NCI-H2029 (cell line): ENCODE results near the gene QRICH1.

Experiments
- DNase-seq: peaks from one replicate; lab custom pipeline; 2025; lab: John Stamatoyannopoulos, UW

Gene QRICH1

DNA sequence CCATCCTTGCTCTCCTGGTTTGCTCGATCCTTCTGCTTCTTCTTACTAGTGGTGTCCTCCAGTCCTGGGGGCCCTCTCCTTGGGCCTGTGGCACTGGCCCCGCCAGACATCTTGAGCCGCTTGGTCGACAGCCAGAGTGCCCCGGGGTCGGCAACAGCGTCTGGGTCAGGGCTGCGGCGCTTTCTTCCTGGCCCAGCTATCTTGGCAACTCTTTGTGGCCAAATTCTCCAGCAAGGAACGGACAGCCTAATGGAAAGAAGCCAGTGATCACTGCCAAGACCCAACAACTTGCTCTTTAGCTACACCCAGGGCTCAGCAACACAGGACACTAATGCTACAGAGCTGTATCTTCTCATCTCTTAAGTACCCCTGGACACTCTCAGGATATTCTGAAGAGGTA, 25.2 kb upstream of the QRICH1 start:
- DNase-seq = no peak

DNA sequence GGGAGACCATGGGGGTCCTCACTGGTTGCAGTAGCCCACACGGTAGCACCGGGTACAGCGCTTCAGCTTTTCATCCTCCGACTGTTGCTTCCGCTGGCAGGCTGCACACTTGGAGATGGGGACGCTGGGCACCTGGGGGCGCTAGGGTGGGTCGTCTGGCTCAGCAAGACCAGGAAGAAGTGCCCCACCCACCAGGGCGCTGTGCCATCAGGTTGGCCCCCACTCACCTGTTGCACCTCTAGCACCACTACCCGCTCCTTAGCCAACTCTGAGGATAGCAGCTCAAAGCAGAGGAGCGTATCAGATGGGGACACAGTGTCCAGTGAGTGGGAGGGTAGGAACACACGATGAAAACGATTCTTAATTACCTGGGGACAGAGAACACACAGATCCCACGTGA, 18.4 kb upstream of the QRICH1 start:
- DNase-seq = no peak

DNA sequence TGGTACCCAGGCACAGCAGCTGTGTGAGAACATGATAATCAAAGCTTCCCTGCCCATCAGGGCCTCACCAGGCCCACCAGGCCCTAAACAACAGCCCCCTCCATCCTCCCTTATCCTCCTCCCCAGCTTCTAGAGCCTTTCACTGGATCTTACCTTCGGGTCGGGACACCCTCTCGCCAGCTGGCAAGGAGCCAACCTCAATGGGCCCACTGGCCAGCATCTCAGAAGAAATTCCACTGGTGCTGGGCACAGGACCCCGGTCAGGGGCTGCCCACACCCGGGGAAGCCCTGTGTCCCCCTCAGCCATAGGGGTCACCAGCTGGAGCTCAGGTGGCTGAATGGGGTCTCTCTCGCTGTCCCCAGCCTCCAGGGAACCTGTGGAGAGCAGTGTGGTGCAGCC, 17.5 kb upstream of the QRICH1 start:
- DNase-seq = no peak

DNA sequence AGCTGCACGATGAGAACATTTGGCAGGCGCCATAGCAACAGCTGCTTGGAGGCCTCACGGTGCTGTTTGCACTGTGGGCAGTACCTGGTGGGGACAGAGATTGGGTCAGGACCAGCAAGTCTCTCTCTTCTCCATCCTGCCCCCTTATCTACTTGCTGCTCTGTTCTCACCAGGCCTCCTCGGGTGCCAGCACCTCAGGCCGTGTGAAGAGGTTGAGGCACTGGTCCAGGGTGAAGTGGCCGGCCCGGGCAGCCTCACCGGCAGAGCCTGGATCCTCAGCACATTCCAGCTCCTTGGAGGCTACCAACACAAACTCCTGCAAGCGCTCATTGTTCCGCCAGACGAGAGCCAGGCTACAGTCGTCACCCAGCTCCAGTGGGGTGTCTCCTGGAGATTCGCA, 16.9 kb upstream of the QRICH1 start:
- DNase-seq = no peak

DNA sequence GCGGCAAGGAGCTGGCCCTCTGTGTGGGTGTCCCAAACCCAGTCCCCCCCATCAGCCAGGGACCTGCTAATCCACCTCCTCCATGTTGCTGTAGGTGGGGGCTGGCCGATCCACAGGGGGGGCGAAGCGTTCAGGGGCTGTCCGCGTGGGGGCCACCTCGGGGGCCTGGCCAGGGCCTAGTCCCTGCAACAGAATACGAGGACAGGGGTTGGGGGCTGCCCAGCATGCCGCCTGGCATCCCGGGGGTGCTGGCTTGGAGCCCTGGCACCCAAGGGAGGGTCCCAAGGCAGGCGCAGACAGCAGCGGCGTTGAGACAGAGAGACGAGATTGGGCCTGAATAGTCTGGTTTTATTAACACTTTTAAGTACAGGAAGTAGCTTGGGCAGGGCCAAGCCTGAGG, 14.5 kb upstream of the QRICH1 start:
- DNase-seq = no peak

GRCh38 chr3:49104427-49105291, 10.8 kb upstream of the QRICH1 start, which contains the start of gene QARS1:
Gene QARS1, minus strand, starts transcription at chr3:49104757. Its CDS starts 24 bp downstream, at chr3:49104733.
- DNase-seq = peak; percentile 84

DNA sequence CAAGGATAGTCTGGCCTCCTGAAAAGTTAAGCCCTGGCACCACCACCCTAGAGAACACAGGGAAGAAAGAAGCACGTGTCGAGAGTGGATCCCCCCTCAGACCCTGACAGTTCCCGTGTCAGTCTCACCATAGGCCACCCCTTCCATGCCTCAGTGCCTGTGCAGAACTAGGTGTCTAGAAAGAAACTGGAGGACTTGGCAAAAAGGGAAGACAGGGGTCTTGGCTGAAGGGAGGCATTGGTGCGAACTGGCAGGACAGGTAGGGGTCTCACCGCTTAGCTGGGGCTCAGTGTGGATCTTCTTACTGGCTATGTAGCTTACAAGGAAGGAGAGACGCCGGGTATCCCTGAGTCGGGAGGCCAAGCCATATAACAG, 10.2 kb upstream of the QRICH1 start:
- no peak for DNase-seq

- DNase-seq = no peak
Measured at GRCh38 chr3:49100046-49100615, 6.3 kb upstream of the QRICH1 start.

DNA sequence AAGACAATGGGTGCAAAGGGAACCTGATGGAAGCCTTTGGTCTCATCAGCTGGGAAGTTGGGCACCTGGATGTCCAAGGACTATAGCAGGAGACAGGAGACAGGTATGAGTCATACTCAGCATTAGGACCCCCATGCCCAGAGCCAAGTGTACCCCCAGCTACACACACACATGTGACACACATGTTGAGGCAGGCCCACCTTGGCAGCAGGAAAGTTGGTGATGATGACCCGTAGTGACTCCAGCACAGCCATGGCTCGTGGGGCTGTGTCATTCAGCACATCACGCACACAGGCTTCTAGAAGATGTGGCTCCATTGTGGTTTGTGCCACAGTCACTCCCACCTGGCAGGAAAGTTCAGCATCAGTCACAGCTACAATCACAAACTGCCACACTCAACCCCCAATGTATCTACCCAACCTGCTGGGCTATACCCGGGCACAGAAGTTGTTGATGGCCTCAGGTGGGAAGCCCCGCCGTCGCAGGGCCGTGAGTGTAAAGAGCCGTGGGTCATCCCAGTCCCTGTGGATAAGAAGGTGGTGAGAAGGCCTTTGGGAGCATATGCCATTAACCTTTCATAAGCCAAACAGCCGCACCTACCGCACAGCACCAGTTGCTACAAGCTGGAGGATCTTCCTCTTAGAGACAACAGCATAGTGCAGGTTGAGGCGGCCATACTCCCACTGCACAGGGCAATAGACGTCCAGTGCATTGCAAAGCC, 5.2 kb upstream of the QRICH1 start:
- no peak for DNase-seq

GRCh38 chr3:49098429-49098828, 4.6 kb upstream of the QRICH1 start:
- DNase-seq = peak; percentile 83

DNA sequence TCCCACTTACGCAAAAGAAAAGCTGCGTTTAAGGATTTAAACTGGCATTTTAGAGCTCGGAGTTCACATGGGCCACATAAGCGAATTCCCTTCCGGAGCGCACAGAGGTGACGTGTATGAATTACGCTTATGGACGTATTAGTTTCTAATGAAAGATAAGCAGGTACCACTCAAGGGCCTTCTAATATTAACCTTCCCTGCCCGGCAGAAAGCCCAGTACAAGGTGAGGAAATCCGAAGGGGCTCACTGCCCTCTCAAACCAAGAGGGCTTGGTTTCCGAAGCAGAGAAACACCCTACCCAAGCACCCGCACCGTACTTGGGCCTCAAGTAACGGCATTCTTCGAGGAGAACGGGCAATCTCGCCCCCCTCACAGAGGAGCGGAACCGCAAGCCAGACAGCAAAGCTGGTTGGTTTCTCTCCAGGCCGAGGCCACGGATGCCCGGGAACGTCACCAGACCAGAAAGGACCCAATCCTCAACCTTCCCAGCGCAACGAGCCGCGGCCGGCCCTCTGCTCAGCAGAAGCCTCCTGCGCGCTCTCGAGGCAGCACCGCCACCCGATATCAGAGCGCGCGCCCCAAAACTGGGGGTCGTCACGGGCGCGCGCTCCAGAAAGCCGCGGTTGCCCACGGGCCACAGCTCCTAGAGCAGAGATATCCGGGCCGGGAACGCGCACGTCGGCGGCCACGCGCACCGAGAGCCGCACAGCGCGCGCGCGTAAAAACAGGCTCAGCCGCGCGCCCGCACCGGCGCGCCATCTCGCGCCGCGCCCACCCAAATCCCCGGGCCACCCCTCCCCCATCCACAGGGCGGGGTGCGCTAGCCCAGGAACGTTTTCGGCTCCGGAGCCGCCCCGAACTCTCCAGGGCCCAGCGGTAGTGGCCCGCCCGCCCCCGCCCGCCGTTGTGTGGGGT, 676 bp downstream of the QRICH1 start:
- DNase-seq = peak; percentile 45

- no peak for DNase-seq
Measured at GRCh38 chr3:49081429-49081828, 12.4 kb downstream of the QRICH1 start.

DNA sequence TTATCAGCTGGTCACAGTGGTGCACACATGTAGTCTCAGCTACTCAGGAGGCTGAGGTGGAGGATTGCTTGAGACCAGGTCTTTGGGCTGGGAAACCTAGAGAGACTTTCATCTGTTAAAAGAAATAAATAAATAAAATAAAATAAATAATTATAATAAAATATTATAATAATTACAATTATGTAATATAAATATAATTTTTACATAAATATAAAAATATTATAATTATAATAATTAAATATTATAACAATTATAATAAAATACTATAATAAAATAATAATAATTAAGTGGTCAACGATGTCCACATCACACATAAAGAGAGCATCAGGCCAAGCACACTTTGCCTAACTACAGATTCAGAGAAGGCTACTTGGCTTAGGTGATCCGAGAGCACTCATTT, 14.6 kb downstream of the QRICH1 start:
- no peak for DNase-seq

GRCh38 chr3:49076646-49077045, 17.2 kb downstream of the QRICH1 start:
- no peak for DNase-seq

GRCh38 chr3:49076116-49076515, 17.8 kb downstream of the QRICH1 start:
- DNase-seq = no peak

GRCh38 chr3:49058011-49058410, 35.9 kb downstream of the QRICH1 start:
- no peak for DNase-seq

- no peak for DNase-seq
Measured at GRCh38 chr3:49057268-49057667, 36.6 kb downstream of the QRICH1 start.

DNA sequence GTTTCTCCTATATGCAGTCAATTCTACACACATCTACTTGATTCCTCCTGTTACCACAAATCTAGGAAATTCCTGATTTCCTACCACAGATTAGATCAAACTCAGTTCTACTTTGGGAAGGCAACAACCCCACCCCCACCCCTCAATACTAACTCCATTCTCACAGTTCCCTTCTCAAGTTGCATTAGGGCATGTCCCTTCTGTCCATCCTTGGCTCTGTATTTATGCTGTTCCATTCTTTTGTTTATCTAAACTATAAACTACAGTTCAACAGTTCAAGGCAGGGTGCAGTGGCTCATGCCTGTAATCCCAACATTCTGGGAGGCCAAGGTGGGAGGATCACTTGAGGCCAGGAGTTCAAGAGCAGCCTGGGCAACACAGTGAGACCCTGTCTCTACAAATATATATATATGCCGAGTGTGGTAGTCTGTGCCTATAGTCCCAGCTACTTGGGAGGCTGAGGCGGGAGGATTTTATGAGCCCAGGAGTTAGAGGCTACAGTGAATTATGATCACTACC, 39.5 kb downstream of the QRICH1 start:
- DNase-seq = no peak

DNA sequence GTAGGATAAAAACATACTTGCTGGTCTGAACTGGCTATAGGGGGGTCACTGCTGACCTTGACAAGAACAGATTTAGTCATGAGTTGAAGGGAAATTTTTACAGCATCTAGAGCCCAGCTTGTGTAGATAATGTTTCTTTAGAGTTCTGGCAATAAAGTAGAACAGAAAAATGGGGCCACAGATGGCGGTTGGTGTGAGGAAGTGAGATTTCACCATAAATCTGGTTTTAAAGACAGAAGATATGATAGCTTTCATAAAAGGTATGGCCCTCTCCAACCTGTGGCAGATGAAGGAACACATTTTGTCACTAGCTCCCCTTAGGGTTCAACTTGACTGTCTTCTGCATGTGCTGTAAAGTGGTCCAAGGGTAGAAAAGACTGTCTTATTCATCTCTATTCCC, 40.3 kb downstream of the QRICH1 start:
- no peak for DNase-seq

GRCh38 chr3:49035281-49035680, 58.6 kb downstream of the QRICH1 start:
- DNase-seq = no peak

DNA sequence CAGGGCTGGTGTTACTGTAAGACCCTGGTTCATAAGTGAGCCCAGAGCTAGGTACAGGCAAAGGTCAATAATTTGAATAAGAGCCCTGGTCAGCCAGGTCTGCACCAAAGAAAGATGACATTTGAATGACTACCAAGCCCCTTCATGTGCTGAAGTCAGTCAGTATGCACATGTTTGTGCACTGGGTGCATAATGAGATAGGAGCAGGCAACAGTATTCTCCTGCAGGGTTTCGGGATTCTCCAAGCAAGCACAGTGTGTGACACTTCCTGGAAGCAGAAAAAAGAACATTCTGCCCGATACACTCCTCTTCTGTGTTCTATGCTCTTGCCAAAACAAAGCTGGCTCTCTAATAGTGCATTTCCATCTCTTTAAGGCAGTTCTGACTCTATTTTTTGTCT, 59.2 kb downstream of the QRICH1 start:
- no peak for DNase-seq
